ENCODE data around the gene EPHA8. TPM values are rescaled to one million over a fixed set of nuclear protein-coding genes. Genes with fewer than 3 reads are reported as not detected.

EPHA8 gene
- polyA plus RNA-seq, 1 experiment = not detected

DNA sequence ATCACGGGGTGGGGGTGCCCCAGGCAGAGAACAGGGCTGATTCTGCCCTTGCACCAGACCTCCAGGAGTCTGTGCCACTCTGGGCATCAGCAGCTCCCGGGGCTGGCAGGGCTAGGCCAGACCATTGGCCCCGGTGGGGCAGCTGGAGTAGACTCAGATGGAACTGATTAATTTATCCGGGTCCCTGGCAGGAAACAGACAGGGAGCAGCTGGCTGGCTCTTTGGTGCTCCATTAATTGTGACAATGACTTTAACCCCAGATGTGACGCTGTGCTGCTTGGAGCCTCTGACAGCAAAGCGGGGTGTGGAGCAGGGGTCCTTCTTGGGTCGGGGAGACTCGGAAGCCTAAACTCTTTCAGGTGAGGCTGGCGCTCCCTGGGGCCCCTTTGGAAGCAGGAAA lies 9.5 kb downstream of the EPHA8 start:
- ChIA-PET POLR2A (no interaction called here), CTCF (no interaction called here)
- TF ChIP-seq, protein P1, sequence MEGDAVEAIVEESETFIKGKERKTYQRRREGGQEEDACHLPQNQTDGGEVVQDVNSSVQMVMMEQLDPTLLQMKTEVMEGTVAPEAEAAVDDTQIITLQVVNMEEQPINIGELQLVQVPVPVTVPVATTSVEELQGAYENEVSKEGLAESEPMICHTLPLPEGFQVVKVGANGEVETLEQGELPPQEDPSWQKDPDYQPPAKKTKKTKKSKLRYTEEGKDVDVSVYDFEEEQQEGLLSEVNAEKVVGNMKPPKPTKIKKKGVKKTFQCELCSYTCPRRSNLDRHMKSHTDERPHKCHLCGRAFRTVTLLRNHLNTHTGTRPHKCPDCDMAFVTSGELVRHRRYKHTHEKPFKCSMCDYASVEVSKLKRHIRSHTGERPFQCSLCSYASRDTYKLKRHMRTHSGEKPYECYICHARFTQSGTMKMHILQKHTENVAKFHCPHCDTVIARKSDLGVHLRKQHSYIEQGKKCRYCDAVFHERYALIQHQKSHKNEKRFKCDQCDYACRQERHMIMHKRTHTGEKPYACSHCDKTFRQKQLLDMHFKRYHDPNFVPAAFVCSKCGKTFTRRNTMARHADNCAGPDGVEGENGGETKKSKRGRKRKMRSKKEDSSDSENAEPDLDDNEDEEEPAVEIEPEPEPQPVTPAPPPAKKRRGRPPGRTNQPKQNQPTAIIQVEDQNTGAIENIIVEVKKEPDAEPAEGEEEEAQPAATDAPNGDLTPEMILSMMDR (IDR thresholded peaks at IDR 0.05; ENCODE audit: insufficient read depth, low read depth, low read length) = no peak
- H3K36me3 ChIP-seq (ENCODE audit: control insufficient read depth, insufficient read depth, low read length) = no peaks in the 10 kb centered on the region
- no peak for DNase-seq (ENCODE audit: low read depth)
- no peak overlapping the region for H3K4me3 ChIP-seq (ENCODE audit: low read depth, low read length)
- peaks cover 4% of the 10 kb centered on the region for H3K27me3 ChIP-seq (ENCODE audit: control insufficient read depth, insufficient read depth, low read length)

- Histone ChIP-seq H3K36me3 (ENCODE audit: control insufficient read depth, insufficient read depth, low read length) (no peaks in the 10 kb centered on the region), H3K27me3 (ENCODE audit: control insufficient read depth, insufficient read depth, low read length) (peaks cover 4% of the 10 kb centered on the region), H3K4me3 (ENCODE audit: low read depth, low read length) (no peak overlapping the region)
- no peak for DNase-seq (ENCODE audit: low read depth)
- TF ChIP-seq, protein P1 (IDR thresholded peaks at IDR 0.05; ENCODE audit: insufficient read depth, low read depth, low read length) = no peak
- CTCF ChIA-PET = interaction anchor here (0.6 kb wide), 1 partner anchor 1058 kb away, joined by 3 read pairs; no protein-coding TSS in a partner anchor
- POLR2A ChIA-PET = no interaction called here
Observed at GRCh38 chr1:22573237-22573636, 9.9 kb downstream of the EPHA8 start.

DNA sequence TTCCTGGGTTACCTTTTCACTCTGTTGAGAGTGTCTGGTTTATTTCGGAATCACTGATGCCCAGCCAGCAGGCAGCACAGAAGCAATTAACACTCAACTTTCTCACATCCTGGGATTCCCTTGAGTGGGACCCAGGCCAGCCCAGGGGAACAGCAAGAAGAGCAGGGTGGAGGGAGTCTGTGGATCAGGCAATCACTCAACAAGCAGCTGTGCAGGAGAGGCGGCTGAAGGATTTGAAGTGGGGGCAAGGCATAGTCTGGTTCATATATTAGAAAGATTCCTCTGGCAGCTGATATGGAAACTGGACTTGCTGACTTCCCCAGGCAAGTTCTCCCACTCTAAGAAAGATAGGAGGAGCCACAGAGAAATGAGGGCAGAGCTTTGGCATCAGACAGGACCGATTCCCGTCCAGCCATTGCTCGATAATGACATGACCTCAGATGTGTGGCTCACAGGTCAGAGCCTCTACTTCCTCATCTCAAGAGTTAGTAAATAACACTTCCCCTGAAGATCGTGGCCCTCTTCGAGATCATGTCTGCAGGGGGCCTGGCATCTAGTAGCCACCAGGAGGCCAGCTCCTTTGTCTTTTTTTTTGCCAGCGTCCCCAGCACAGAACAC lies 12.4 kb downstream of the EPHA8 start:
- Histone ChIP-seq H3K27me3 (ENCODE audit: control insufficient read depth, insufficient read depth, low read length) (peaks cover 2% of the 10 kb centered on the region), H3K36me3 (ENCODE audit: control insufficient read depth, insufficient read depth, low read length) (no peaks in the 10 kb centered on the region), H3K4me3 (ENCODE audit: low read depth, low read length) (no peak overlapping the region)
- POLR2A ChIA-PET = no interaction called here
- TF ChIP-seq, protein P1 (IDR thresholded peaks at IDR 0.05; ENCODE audit: insufficient read depth, low read depth, low read length) = no peak
- CTCF ChIA-PET = interaction anchor here (0.6 kb wide), 1 partner anchor 64 kb away, joined by 3 read pairs; no protein-coding TSS in a partner anchor
- no peak for DNase-seq (ENCODE audit: low read depth)

- no peak for DNase-seq (ENCODE audit: low read depth)
- ChIA-PET CTCF (no interaction called here), POLR2A (no interaction called here)
- TF ChIP-seq, protein P1 (IDR thresholded peaks at IDR 0.05; ENCODE audit: insufficient read depth, low read depth, low read length) = no peak
- Histone ChIP-seq H3K36me3 (ENCODE audit: control insufficient read depth, insufficient read depth, low read length) (no peaks in the 10 kb centered on the region), H3K27me3 (ENCODE audit: control insufficient read depth, insufficient read depth, low read length) (peaks cover 2% of the 10 kb centered on the region), H3K4me3 (ENCODE audit: low read depth, low read length) (no peak overlapping the region)
Observed at GRCh38 chr1:22576150-22576544, 12.9 kb downstream of the EPHA8 start.

GRCh38 chr1:22576617-22577016 lies 13.3 kb downstream of the EPHA8 start:
- H3K4me3 ChIP-seq (ENCODE audit: low read depth, low read length) = no peak overlapping the region
- H3K36me3 ChIP-seq (ENCODE audit: control insufficient read depth, insufficient read depth, low read length) = no peaks in the 10 kb centered on the region
- peaks cover 2% of the 10 kb centered on the region for H3K27me3 ChIP-seq (ENCODE audit: control insufficient read depth, insufficient read depth, low read length)
- DNase-seq (ENCODE audit: low read depth) = no peak
- POLR2A ChIA-PET = no interaction called here
- TF ChIP-seq, protein P1 (IDR thresholded peaks at IDR 0.05; ENCODE audit: insufficient read depth, low read depth, low read length) = no peak
- CTCF ChIA-PET = no interaction called here
